ENCODE data around the gene TMPRSS7.

DNA sequence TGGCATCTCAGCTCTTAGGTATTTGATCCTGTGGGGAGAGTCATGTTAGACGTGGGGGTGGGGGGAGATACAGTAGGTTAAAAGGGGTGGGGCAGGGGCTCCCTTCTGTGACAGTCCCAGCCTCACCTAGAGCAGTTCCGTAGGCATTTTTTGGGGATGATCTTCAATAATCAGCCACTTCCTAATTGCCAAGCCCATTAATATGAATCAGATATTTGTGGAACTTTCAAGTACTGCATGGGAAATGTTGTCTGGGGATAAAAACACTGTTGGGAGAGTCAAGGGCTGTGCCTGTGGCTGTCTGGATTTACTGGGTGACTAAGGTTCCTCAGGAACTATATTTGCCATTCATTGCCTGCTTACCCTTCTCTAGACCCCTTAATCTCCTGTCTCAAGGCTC, 61.2 kb downstream of the TMPRSS7 start:
- TF ChIP-seq, protein P1, sequence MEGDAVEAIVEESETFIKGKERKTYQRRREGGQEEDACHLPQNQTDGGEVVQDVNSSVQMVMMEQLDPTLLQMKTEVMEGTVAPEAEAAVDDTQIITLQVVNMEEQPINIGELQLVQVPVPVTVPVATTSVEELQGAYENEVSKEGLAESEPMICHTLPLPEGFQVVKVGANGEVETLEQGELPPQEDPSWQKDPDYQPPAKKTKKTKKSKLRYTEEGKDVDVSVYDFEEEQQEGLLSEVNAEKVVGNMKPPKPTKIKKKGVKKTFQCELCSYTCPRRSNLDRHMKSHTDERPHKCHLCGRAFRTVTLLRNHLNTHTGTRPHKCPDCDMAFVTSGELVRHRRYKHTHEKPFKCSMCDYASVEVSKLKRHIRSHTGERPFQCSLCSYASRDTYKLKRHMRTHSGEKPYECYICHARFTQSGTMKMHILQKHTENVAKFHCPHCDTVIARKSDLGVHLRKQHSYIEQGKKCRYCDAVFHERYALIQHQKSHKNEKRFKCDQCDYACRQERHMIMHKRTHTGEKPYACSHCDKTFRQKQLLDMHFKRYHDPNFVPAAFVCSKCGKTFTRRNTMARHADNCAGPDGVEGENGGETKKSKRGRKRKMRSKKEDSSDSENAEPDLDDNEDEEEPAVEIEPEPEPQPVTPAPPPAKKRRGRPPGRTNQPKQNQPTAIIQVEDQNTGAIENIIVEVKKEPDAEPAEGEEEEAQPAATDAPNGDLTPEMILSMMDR (IDR thresholded peaks at IDR 0.05): no peak
- TF ChIP-seq POLR2A (IDR thresholded peaks at IDR 0.05): no peak

Data from uterus (tissue), 2 donors.